HG03342 (cell line): ENCODE data around the gene HOXC6.

Experiments
- ATAC-seq: cut with Tn5 transposase; IDR thresholded peaks from one replicate; pipeline ENCODE4 v1.9.1; 2021; ENCODE audit warnings: mild to moderate bottlenecking, moderate library complexity; ENCODE audit not compliant: unreplicated experiment

The HOXC6 gene

GRCh38 chr12:54028314-54029201 is at the start of gene HOXC6:
Gene HOXC6 (plus strand): TSS chr12:54028440. CDS start chr12:54028522, 82 bp downstream.
- ATAC-seq: no peak

- no peak for ATAC-seq
These were observed 49.5 kb upstream of the HOXC6 start for GRCh38 chr12:53978477-53979356.

GRCh38 chr12:53980104-53980801 is 48.0 kb upstream of the HOXC6 start:
- no peak for ATAC-seq

- ATAC-seq: no peak
These were observed 47.3 kb upstream of the HOXC6 start for GRCh38 chr12:53980802-53981496.

GRCh38 chr12:53981634-53982565 is 46.3 kb upstream of the HOXC6 start:
- ATAC-seq: no peak

- ATAC-seq: no peak
These were observed 45.3 kb upstream of the HOXC6 start for GRCh38 chr12:53982648-53983567.

GRCh38 chr12:53983568-53983949 is 44.7 kb upstream of the HOXC6 start:
- no peak for ATAC-seq

- no peak for ATAC-seq
These were observed 44.2 kb upstream of the HOXC6 start for GRCh38 chr12:53983950-53984572.

- ATAC-seq: peak; percentile 62
These were observed 43.1 kb upstream of the HOXC6 start, which contains the start of gene HOXC10 for GRCh38 chr12:53984901-53985691. Gene HOXC10 (plus strand): TSS chr12:53985146. CDS start chr12:53985260, 114 bp downstream.

- ATAC-seq: no peak
These were observed 42.6 kb upstream of the HOXC6 start for GRCh38 chr12:53985692-53985993.

- ATAC-seq: no peak
These were observed 42.1 kb upstream of the HOXC6 start for GRCh38 chr12:53985994-53986685.

- ATAC-seq: no peak
These were observed 41.4 kb upstream of the HOXC6 start for GRCh38 chr12:53986686-53987483.

- ATAC-seq: no peak
These were observed 40.4 kb upstream of the HOXC6 start for GRCh38 chr12:53987787-53988230.

GRCh38 chr12:53988541-53989226 is 39.6 kb upstream of the HOXC6 start:
- no peak for ATAC-seq
